Activated CD4-positive, alpha-beta T cell treated with anti-CD3 and anti-CD28 coated beads for 36 hours (primary cell): ENCODE measurements around the gene RBBP6. TPM values are rescaled to one million over a fixed set of nuclear protein-coding genes. Genes with fewer than 3 reads are reported as not detected.
"Not testable (repeated sequence)": the region's sequence is repeated elsewhere in the genome, so short reads cannot be mapped to it uniquely, and the experiment has no call there.

Experiments used
- ATAC-seq: fragments of 200-7000 bp; cut with Tn5 transposase; one replicate; pipeline ENCODE4 v1.10.0; 2021; ENCODE audit warnings: mild to moderate bottlenecking, moderate library complexity
- CTCF ChIA-PET: fragments of 350-600 bp; sonication (Branson Sonifier 250); formaldehyde crosslinking; loops from one replicate; lab custom pipeline; 2021; ENCODE audit warnings: antibody characterized with exemption; lab: Charles Lee
- POLR2A ChIA-PET: fragments of 350-600 bp; sonication (Branson Sonifier 250); formaldehyde crosslinking; loops from one replicate; lab custom pipeline; 2021; ENCODE audit warnings: antibody characterized with exemption, inconsistent platforms; lab: Charles Lee
- DNase-seq: peaks from one replicate; pipeline ENCODE4 v3.0.0-alpha.2; 2020
- H3K27ac Mint-ChIP-seq: one replicate; pipeline ENCODE4 v1.8.0; 2021; ENCODE audit warnings: mixed read lengths
- H3K27me3 Mint-ChIP-seq: one replicate; pipeline ENCODE4 v1.8.0; 2021; ENCODE audit warnings: mixed read lengths
- H3K36me3 Mint-ChIP-seq: one replicate; pipeline ENCODE4 v1.8.0; 2021; ENCODE audit warnings: low read depth, mixed read lengths
- H3K4me1 Mint-ChIP-seq: one replicate; pipeline ENCODE4 v1.8.0; 2021; ENCODE audit warnings: mixed read lengths
- H3K4me3 Mint-ChIP-seq: one replicate; pipeline ENCODE4 v1.8.0; 2021; ENCODE audit warnings: mild to moderate bottlenecking, moderate library complexity, mixed read lengths
- H3K9me3 Mint-ChIP-seq: one replicate; pipeline ENCODE4 v1.8.0; 2021; ENCODE audit warnings: low read depth, mixed read lengths
- intact Hi-C, 2 experiments: fragments of 100-400 bp; cut with DNase I in 1 of 2; cut with micrococcal nuclease in 1 of 2; formaldehyde crosslinking; loops; one replicate each; pipeline versions ENCODE4 v1.14.2 to v1.15.1; 2022 to 2024; cut with DNase I, micrococcal nuclease
- total RNA-seq, 2 experiments: library from RNA; stranded (reverse); gene quantifications; one replicate each; pipeline ENCODE4 v1.2.3, GENCODE V29; 2021

RBBP6 gene
- 10 to 100 TPM; 70.7 to 71.1 TPM for total RNA-seq

- CTCF ChIA-PET = interaction anchor here (0.8 to 1.6 kb wide), 4 partner anchors 15 to 227 kb away, joined by 3 to 9 read pairs (median 4); no protein-coding TSS in a partner anchor
- DNase-seq = peak; percentile 97
- Mint-ChIP-seq H3K4me1 (peaks cover 20% of the 10 kb centered on the region), H3K36me3 (peaks cover 37% of the 10 kb centered on the region), H3K4me3 (peak within 1 kb of the TSS; percentile 90), H3K27ac (peak within 1 kb of the TSS; percentile 100), H3K9me3 (no peaks in the 10 kb centered on the region), H3K27me3 (no peaks in the 10 kb centered on the region)
- peak; percentile 86 for ATAC-seq
- POLR2A ChIA-PET = interaction anchor here (0.6 kb wide), 1 partner anchor 209 kb away, joined by 3 read pairs; no protein-coding TSS in a partner anchor
- intact Hi-C loops = loop anchor here (1.0 to 5.0 kb wide), 10 partner anchors 130 to 982 kb away; partner anchors contain the start of genes ARHGAP17 (in 1 of the 2), DCTN5 (in 1 of the 2), EARS2 (in 1 of the 2) and LCMT1 (in 1 of the 2)
Observed at GRCh38 chr16:24539295-24539849, at the start of gene RBBP6. RBBP6 (plus strand) TSS chr16:24539566; CDS start chr16:24540627, 1,061 bp downstream.

GRCh38 chr16:24490866-24491265, 48.5 kb upstream of the RBBP6 start:
- intact Hi-C loops = loop anchor here in 1 of 2 experiments (5.0 kb wide), 1 partner anchor 709 kb away; no protein-coding TSS in a partner anchor
- ChIA-PET POLR2A (no interaction called here), CTCF (interaction anchor here (0.6 to 0.7 kb wide), 2 partner anchors 19 to 1039 kb away, joined by 4 read pairs; no protein-coding TSS in a partner anchor)
- no peak overlapping the region for H3K27ac Mint-ChIP-seq
- peaks cover 5% of the 10 kb centered on the region for H3K9me3 Mint-ChIP-seq
- H3K4me3 Mint-ChIP-seq = no peak overlapping the region
- peaks cover 12% of the 10 kb centered on the region for H3K27me3 Mint-ChIP-seq
- no peaks in the 10 kb centered on the region for H3K36me3 Mint-ChIP-seq
- DNase-seq = no peak
- H3K4me1 Mint-ChIP-seq = no peaks in the 10 kb centered on the region
- ATAC-seq = no peak

GRCh38 chr16:24491731-24492130, 47.6 kb upstream of the RBBP6 start:
- H3K27me3 Mint-ChIP-seq = peaks cover 12% of the 10 kb centered on the region
- peaks cover 5% of the 10 kb centered on the region for H3K9me3 Mint-ChIP-seq
- H3K27ac Mint-ChIP-seq = no peak overlapping the region
- POLR2A ChIA-PET = interaction anchor here (0.5 kb wide), 1 partner anchor 45 kb away, joined by 3 read pairs; no protein-coding TSS in a partner anchor
- DNase-seq (no peak), ATAC-seq (no peak)
- H3K4me3 Mint-ChIP-seq = no peak overlapping the region
- no peaks in the 10 kb centered on the region for H3K4me1 Mint-ChIP-seq
- CTCF ChIA-PET = interaction anchor here (0.6 to 1.1 kb wide), 3 partner anchors 11 to 1653 kb away, joined by 3 to 5 read pairs (median 3); no protein-coding TSS in a partner anchor
- intact Hi-C loops = loop anchor here in 1 of 2 experiments (5.0 kb wide), 1 partner anchor 709 kb away; no protein-coding TSS in a partner anchor
- H3K36me3 Mint-ChIP-seq = no peaks in the 10 kb centered on the region

- no peak for ATAC-seq
- POLR2A ChIA-PET = no interaction called here
- intact Hi-C loops = loop anchor here in 1 of 2 experiments (5.0 kb wide), 1 partner anchor 712 kb away; no protein-coding TSS in a partner anchor
- CTCF ChIA-PET = interaction anchor here (1.1 to 3.2 kb wide), 2 partner anchors 11 to 16 kb away, joined by 4 to 11 read pairs; no protein-coding TSS in a partner anchor
- Mint-ChIP-seq H3K27me3 (peaks cover 7% of the 10 kb centered on the region), H3K36me3 (no peaks in the 10 kb centered on the region), H3K27ac (no peak overlapping the region), H3K4me3 (no peak overlapping the region), H3K9me3 (no peaks in the 10 kb centered on the region), H3K4me1 (no peaks in the 10 kb centered on the region)
- no peak for DNase-seq
Observed at GRCh38 chr16:24493821-24494220, 45.5 kb upstream of the RBBP6 start.

GRCh38 chr16:24495207-24495606, 44.2 kb upstream of the RBBP6 start:
- intact Hi-C loops, H3K4me1 Mint-ChIP-seq, DNase-seq, H3K4me3 Mint-ChIP-seq, H3K27ac Mint-ChIP-seq, H3K36me3 Mint-ChIP-seq, ATAC-seq, POLR2A ChIA-PET, H3K27me3 Mint-ChIP-seq, H3K9me3 Mint-ChIP-seq: not testable (repeated sequence)
- CTCF ChIA-PET = interaction anchor here (0.9 to 3.2 kb wide), 3 partner anchors 9 to 453 kb away, joined by 3 to 11 read pairs (median 4); no protein-coding TSS in a partner anchor

GRCh38 chr16:24497440-24497839, 41.9 kb upstream of the RBBP6 start:
- no peak overlapping the region for H3K4me3 Mint-ChIP-seq
- H3K27me3 Mint-ChIP-seq = peaks cover 11% of the 10 kb centered on the region
- ATAC-seq (no peak), DNase-seq (no peak)
- CTCF ChIA-PET = no interaction called here
- no peak overlapping the region for H3K27ac Mint-ChIP-seq
- POLR2A ChIA-PET = no interaction called here
- H3K4me1 Mint-ChIP-seq = no peaks in the 10 kb centered on the region
- H3K36me3 Mint-ChIP-seq = no peaks in the 10 kb centered on the region
- intact Hi-C loops = no loop called here
- no peaks in the 10 kb centered on the region for H3K9me3 Mint-ChIP-seq

- peak; percentile 55 for DNase-seq
- H3K36me3 Mint-ChIP-seq = no peaks in the 10 kb centered on the region
- ATAC-seq = no peak
- ChIA-PET CTCF (interaction anchor here (0.6 to 2.0 kb wide), 6 partner anchors 17 to 457 kb away, joined by 3 to 7 read pairs (median 3); no protein-coding TSS in a partner anchor), POLR2A (no interaction called here)
- intact Hi-C loops = loop anchor here in 1 of 2 experiments (1.0 kb wide), 1 partner anchor 457 kb away; no protein-coding TSS in a partner anchor
- no peak overlapping the region for H3K4me3 Mint-ChIP-seq
- H3K4me1 Mint-ChIP-seq = no peaks in the 10 kb centered on the region
- H3K9me3 Mint-ChIP-seq = no peaks in the 10 kb centered on the region
- no peak overlapping the region for H3K27ac Mint-ChIP-seq
- H3K27me3 Mint-ChIP-seq = peaks cover 12% of the 10 kb centered on the region
Observed at GRCh38 chr16:24499193-24499814, 40.1 kb upstream of the RBBP6 start.

GRCh38 chr16:24504472-24505345, 34.7 kb upstream of the RBBP6 start:
- Mint-ChIP-seq H3K27ac (no peak overlapping the region), H3K36me3 (no peaks in the 10 kb centered on the region), H3K4me1 (no peaks in the 10 kb centered on the region), H3K27me3 (peaks cover 14% of the 10 kb centered on the region), H3K4me3 (no peak overlapping the region), H3K9me3 (no peaks in the 10 kb centered on the region)
- intact Hi-C loops = loop anchor here (1.0 to 10.0 kb wide), 7 partner anchors 250 to 770 kb away; partner anchors contain the start of gene CACNG3 (in 1 of the 2)
- DNase-seq = peak; percentile 72
- ATAC-seq = peak; percentile 96
- ChIA-PET CTCF (interaction anchor here (0.6 to 2.6 kb wide), 41 partner anchors 9 to 704 kb away, joined by 3 to 29 read pairs (median 4); partner anchors contain the start of gene CACNG3), POLR2A (interaction anchor here (0.6 to 0.7 kb wide), 3 partner anchors 60 to 458 kb away, joined by 3 to 5 read pairs (median 3); no protein-coding TSS in a partner anchor)

GRCh38 chr16:24505959-24506358, 33.4 kb upstream of the RBBP6 start:
- no peaks in the 10 kb centered on the region for H3K4me1 Mint-ChIP-seq
- H3K27ac Mint-ChIP-seq = no peak overlapping the region
- ATAC-seq = no peak
- intact Hi-C loops = loop anchor here (2.0 to 10.0 kb wide), 3 partner anchors 251 to 771 kb away; partner anchors contain the start of gene CACNG3 (in 1 of the 2)
- H3K9me3 Mint-ChIP-seq = no peaks in the 10 kb centered on the region
- POLR2A ChIA-PET = no interaction called here
- no peak overlapping the region for H3K4me3 Mint-ChIP-seq
- peaks cover 10% of the 10 kb centered on the region for H3K27me3 Mint-ChIP-seq
- CTCF ChIA-PET = interaction anchor here (0.6 to 2.6 kb wide), 9 partner anchors 10 to 773 kb away, joined by 3 to 29 read pairs (median 5); no protein-coding TSS in a partner anchor
- no peak for DNase-seq
- no peaks in the 10 kb centered on the region for H3K36me3 Mint-ChIP-seq

GRCh38 chr16:24507959-24508480, 31.3 kb upstream of the RBBP6 start:
- Mint-ChIP-seq H3K4me3 (no peak overlapping the region), H3K4me1 (no peaks in the 10 kb centered on the region), H3K27ac (no peak overlapping the region), H3K36me3 (no peaks in the 10 kb centered on the region), H3K9me3 (no peaks in the 10 kb centered on the region), H3K27me3 (peaks cover 8% of the 10 kb centered on the region)
- intact Hi-C loops = loop anchor here in 1 of 2 experiments (10.0 kb wide), 2 partner anchors 253 to 703 kb away; partner anchors contain the start of gene CACNG3
- no peak for ATAC-seq
- ChIA-PET CTCF (interaction anchor here (1.0 to 1.9 kb wide), 3 partner anchors 9 to 132 kb away, joined by 3 to 9 read pairs (median 3); no protein-coding TSS in a partner anchor), POLR2A (no interaction called here)
- no peak for DNase-seq
